ENCODE data around the gene CLIC5. TPM values are rescaled to one million over a fixed set of nuclear protein-coding genes. Genes with fewer than 3 reads are reported as not detected.
A peak's percentile ranks its signal among the peaks of the same experiment; 100 is the strongest.

Gene CLIC5
- total RNA-seq, 1 experiment from 2014 or later: 0.20 TPM

DNA sequence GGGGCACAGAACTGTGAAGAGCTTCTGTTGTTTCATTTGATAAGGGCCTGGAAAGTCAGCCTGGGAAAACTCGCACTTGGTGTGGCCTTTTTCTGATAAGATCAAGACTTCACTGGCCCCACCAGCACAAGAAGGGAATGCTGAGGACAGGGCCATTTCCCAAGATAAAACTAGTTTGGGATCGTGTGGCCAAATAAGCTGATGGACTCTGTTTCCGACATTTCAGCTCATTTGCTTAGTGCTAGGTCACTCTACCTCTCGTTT is 116.0 kb downstream of the CLIC5 start:
- no peak overlapping the region for H2BK5ac ChIP-seq (ENCODE audit: insufficient read length, low read length)
- H2AK5ac ChIP-seq (ENCODE audit: insufficient read length, low read length): no peak overlapping the region
- no peak for DNase-seq
- H3K4ac ChIP-seq (ENCODE audit: low read depth, low read length): no peak overlapping the region
- H4K20me1 ChIP-seq (ENCODE audit: control insufficient read depth, insufficient read depth, insufficient read length): no peaks in the 10 kb centered on the region
- Mint-ChIP-seq H3K27ac (0 out of 7 replicates have a peak overlapping the region, but pooled peaks of 1 of the 3 experiments have one; percentile 65), H3K9me3 (peaks cover 0 to 6% of the 10 kb centered on the region in 2 experiments; a peak in 1 of 5 replicates), H3K36me3 (ENCODE audit: insufficient read depth in 1 of 3, low read depth in 3 of 3) (no peaks in the 10 kb centered on the region; a peak in 2 of 7 replicates), H3K4me3 (no peak overlapping the region), H3K27me3 (ENCODE audit: low read depth) (peaks cover 49% of the 10 kb centered on the region), H3K4me1 (peaks cover 39 to 45% of the 10 kb centered on the region in 2 experiments)
- H2AFZ ChIP-seq (ENCODE audit: low read length): no peak overlapping the region
- no peak overlapping the region for H3K56ac ChIP-seq (ENCODE audit: insufficient read length, low read depth, low read length)
- no peaks in the 10 kb centered on the region for H3K79me1 ChIP-seq (ENCODE audit: insufficient read depth, low read depth, low read length, poor library complexity, severe bottlenecking)
- peaks cover 7% of the 10 kb centered on the region; the same call in 1 of the 2 replicates for H3K4me1 ChIP-seq (ENCODE audit: insufficient read depth, low read length)
- H3K23ac ChIP-seq (ENCODE audit: insufficient read length, low read depth, low read length): no peak overlapping the region
- H3K79me2 ChIP-seq (ENCODE audit: insufficient read depth, low read length): no peaks in the 10 kb centered on the region
- H3K27me3 ChIP-seq (ENCODE audit: insufficient read depth, low read length): no peaks in the 10 kb centered on the region
- H4K5ac ChIP-seq (ENCODE audit: insufficient read length, low read depth, low read length): no peak overlapping the region
- no peak overlapping the region for H2BK12ac ChIP-seq (ENCODE audit: insufficient read length, low read depth, low read length)
- no peak overlapping the region for H2BK120ac ChIP-seq (ENCODE audit: low read depth, low read length, poor library complexity, severe bottlenecking)
- WGBS (ENCODE audit: extremely low coverage, insufficient read length, low lambda C conversion rate): no CpG with 5 or more reads among the region's 4 CpGs
- no peak overlapping the region for H4K91ac ChIP-seq (ENCODE audit: insufficient read length, low read depth, low read length)
- no peak overlapping the region for H3K27ac ChIP-seq (ENCODE audit: insufficient read length, low read depth, low read length)
- H3T11ph ChIP-seq (ENCODE audit: low read length): no peak overlapping the region
- no peak overlapping the region for H3K4me2 ChIP-seq (ENCODE audit: insufficient read depth, insufficient read length, low read length)
- TF ChIP-seq, protein P1, sequence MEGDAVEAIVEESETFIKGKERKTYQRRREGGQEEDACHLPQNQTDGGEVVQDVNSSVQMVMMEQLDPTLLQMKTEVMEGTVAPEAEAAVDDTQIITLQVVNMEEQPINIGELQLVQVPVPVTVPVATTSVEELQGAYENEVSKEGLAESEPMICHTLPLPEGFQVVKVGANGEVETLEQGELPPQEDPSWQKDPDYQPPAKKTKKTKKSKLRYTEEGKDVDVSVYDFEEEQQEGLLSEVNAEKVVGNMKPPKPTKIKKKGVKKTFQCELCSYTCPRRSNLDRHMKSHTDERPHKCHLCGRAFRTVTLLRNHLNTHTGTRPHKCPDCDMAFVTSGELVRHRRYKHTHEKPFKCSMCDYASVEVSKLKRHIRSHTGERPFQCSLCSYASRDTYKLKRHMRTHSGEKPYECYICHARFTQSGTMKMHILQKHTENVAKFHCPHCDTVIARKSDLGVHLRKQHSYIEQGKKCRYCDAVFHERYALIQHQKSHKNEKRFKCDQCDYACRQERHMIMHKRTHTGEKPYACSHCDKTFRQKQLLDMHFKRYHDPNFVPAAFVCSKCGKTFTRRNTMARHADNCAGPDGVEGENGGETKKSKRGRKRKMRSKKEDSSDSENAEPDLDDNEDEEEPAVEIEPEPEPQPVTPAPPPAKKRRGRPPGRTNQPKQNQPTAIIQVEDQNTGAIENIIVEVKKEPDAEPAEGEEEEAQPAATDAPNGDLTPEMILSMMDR (conservative IDR thresholded peaks at IDR 0.05): no peak
- H2BK15ac ChIP-seq (ENCODE audit: low read depth, low read length): no peak overlapping the region
- no peak overlapping the region for H2BK20ac ChIP-seq (ENCODE audit: low read depth, low read length, poor library complexity, severe bottlenecking)
- H3K9me3 ChIP-seq (ENCODE audit: control insufficient read depth, low read depth, low read length): no peaks in the 10 kb centered on the region
- H3K9ac ChIP-seq (ENCODE audit: extremely low read depth, insufficient read length, low read length): no peak overlapping the region
- H3K23me2 ChIP-seq (ENCODE audit: insufficient read length, low read depth, low read length, poor library complexity, severe bottlenecking): no peaks in the 10 kb centered on the region
- H3K14ac ChIP-seq (ENCODE audit: insufficient read depth, low read length): no peak overlapping the region; the same call in 1 of the 2 replicates
- no peak overlapping the region for H3K18ac ChIP-seq (ENCODE audit: insufficient read length, low read depth, low read length)
- H4K8ac ChIP-seq (replicated peaks; ENCODE audit: insufficient read length, low read depth, low read length): no peak overlapping the region

Data from H9 (cell line).